ENCODE measurements around the gene TST.
A peak's percentile ranks its signal among the peaks of the same experiment; 100 is the strongest.

Gene TST

GRCh38 chr22:37063431-37064420 is 44.5 kb upstream of the TST start:
- TF ChIP-seq, protein P1, sequence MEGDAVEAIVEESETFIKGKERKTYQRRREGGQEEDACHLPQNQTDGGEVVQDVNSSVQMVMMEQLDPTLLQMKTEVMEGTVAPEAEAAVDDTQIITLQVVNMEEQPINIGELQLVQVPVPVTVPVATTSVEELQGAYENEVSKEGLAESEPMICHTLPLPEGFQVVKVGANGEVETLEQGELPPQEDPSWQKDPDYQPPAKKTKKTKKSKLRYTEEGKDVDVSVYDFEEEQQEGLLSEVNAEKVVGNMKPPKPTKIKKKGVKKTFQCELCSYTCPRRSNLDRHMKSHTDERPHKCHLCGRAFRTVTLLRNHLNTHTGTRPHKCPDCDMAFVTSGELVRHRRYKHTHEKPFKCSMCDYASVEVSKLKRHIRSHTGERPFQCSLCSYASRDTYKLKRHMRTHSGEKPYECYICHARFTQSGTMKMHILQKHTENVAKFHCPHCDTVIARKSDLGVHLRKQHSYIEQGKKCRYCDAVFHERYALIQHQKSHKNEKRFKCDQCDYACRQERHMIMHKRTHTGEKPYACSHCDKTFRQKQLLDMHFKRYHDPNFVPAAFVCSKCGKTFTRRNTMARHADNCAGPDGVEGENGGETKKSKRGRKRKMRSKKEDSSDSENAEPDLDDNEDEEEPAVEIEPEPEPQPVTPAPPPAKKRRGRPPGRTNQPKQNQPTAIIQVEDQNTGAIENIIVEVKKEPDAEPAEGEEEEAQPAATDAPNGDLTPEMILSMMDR (IDR thresholded peaks at IDR 0.05; ENCODE audit: control extremely low read depth, extremely low read depth, low read depth, missing control alignments): no peak
- no peak for DNase-seq (ENCODE audit: extremely low spot score)
- POLR2A ChIA-PET: no interaction called here

GRCh38 chr22:37062702-37063381 is 43.6 kb upstream of the TST start:
- TF ChIP-seq, protein P1 (IDR thresholded peaks at IDR 0.05; ENCODE audit: control extremely low read depth, extremely low read depth, low read depth, missing control alignments): no peak
- ChIA-PET CTCF (interaction anchor here (1.1 kb wide), 1 partner anchor 41 kb away, joined by 3 read pairs; no protein-coding TSS in a partner anchor), POLR2A (no interaction called here)
- DNase-seq (ENCODE audit: extremely low spot score): no peak

More at GRCh38 chr22:37063431-37064420, 44.5 kb upstream of the TST start:
- CTCF ChIA-PET: interaction anchor here (1.1 kb wide), 1 partner anchor 42 kb away, joined by 3 read pairs; no protein-coding TSS in a partner anchor

GRCh38 chr22:37062376-37062675 is 43.1 kb upstream of the TST start:
- TF ChIP-seq, protein P1 (IDR thresholded peaks at IDR 0.05; ENCODE audit: control extremely low read depth, extremely low read depth, low read depth, missing control alignments): no peak
- no peak for DNase-seq (ENCODE audit: extremely low spot score)
- ChIA-PET CTCF (no interaction called here), POLR2A (no interaction called here)

DNA sequence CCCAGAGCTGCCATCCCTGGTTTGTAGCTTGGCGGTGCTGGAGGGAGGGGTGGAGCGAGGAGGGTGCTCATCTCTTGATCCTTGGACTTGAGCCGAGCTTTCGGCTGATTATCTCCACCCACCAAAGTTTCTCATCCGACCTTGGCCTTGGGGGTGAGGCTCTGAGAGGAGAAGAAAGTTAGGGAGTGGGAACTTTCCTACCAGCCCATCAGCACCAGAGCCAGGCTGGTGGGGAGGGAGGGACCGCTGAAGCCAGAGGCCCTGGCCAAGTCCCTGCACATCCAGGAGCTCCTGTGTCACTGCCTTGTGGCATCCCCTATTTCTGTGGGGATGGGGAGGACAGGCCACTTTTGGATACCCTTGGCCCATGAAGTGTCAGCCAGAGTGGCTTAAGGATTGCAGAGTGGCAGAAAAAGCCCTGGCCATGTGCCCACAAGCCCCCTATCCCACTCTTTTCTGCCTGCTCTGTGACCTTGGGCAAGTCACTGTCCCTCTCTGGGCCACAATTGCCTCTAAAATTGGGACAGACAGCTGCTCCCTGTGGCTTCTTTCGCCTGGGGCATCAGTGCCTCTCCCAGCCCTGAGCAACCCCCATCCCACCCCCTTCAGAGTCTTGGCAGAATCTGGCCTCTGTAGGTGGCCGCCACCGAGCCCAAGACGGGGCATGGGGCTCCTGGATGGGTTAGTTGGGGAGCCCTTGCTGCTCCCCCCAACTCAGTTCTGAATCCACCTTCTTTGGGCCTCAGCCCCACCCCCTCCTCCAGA is 42.5 kb upstream of the TST start:
- ChIA-PET CTCF (interaction anchor here (0.9 to 2.1 kb wide), 3 partner anchors 15 to 199 kb away, joined by 3 to 7 read pairs (median 5); no protein-coding TSS in a partner anchor), POLR2A (no interaction called here)
- DNase-seq (ENCODE audit: extremely low spot score): no peak
- TF ChIP-seq, protein P1 (IDR thresholded peaks at IDR 0.05; ENCODE audit: control extremely low read depth, extremely low read depth, low read depth, missing control alignments): no peak

- TF ChIP-seq, protein P1 (IDR thresholded peaks at IDR 0.05; ENCODE audit: control extremely low read depth, extremely low read depth, low read depth, missing control alignments): no peak
- ChIA-PET POLR2A (no interaction called here), CTCF (interaction anchor here (0.9 to 2.1 kb wide), 3 partner anchors 16 to 200 kb away, joined by 3 to 7 read pairs (median 5); no protein-coding TSS in a partner anchor)
- DNase-seq (ENCODE audit: extremely low spot score): peak; percentile 70
These were observed 41.8 kb upstream of the TST start for GRCh38 chr22:37060801-37061610.
